Duodenal mucosa (tissue), 2 donors: ENCODE results near the gene GRM1.
A peak's percentile ranks its signal among the peaks of the same experiment; 100 is the strongest.

Source experiments
- H3K27ac ChIP-seq: one replicate; pipeline ENCODE4 v1.7.0; 2013; ENCODE audit warnings: low read depth, low read length
- H3K27me3 ChIP-seq, 2 donors: one replicate each; pipeline ENCODE4 v1.7.0; 2013; ENCODE audit warnings: low read length in 2 of 2, control low read depth in 1 of 2; ENCODE audit not compliant: insufficient read depth in 2 of 2, control insufficient read depth in 1 of 2
- H3K36me3 ChIP-seq, 2 donors: one replicate each; pipeline ENCODE4 v1.7.0; 2013; ENCODE audit warnings: low read length in 2 of 2, control low read depth in 1 of 2; ENCODE audit not compliant: insufficient read depth in 2 of 2, control insufficient read depth in 1 of 2
- H3K4me1 ChIP-seq, 2 donors: one replicate each; pipeline ENCODE4 v1.7.0; 2013; ENCODE audit warnings: low read length in 2 of 2, control low read depth in 1 of 2; ENCODE audit not compliant: insufficient read depth in 2 of 2, control insufficient read depth in 1 of 2
- H3K4me3 ChIP-seq, 2 donors: one replicate each; pipeline ENCODE4 v1.7.0; 2013; ENCODE audit warnings: low read length in 2 of 2, low read depth in 1 of 2
- H3K9ac ChIP-seq, 2 donors: one replicate each; pipeline ENCODE4 v1.7.0; 2013; ENCODE audit warnings: low read length in 2 of 2, low read depth in 1 of 2
- H3K9me3 ChIP-seq, 2 donors: one replicate each; pipeline ENCODE4 v1.7.0; 2013; ENCODE audit warnings: low read length in 2 of 2, control low read depth in 1 of 2; ENCODE audit not compliant: control insufficient read depth in 1 of 2

Gene GRM1

GRCh38 chr6:146422789-146423375 is 394.0 kb downstream of the GRM1 start:
- Histone ChIP-seq H3K9ac (no peak overlapping the region), H3K4me3 (no peak overlapping the region), H3K36me3 (no peaks in the 10 kb centered on the region), H3K27ac (no peak overlapping the region), H3K9me3 (no peaks in the 10 kb centered on the region), H3K27me3 (no peaks in the 10 kb centered on the region), H3K4me1 (no peaks in the 10 kb centered on the region)

GRCh38 chr6:146423452-146423851 is 394.6 kb downstream of the GRM1 start:
- no peak overlapping the region for H3K4me3 ChIP-seq
- no peaks in the 10 kb centered on the region for H3K9me3 ChIP-seq
- H3K4me1 ChIP-seq = no peaks in the 10 kb centered on the region
- no peaks in the 10 kb centered on the region for H3K27me3 ChIP-seq
- H3K9ac ChIP-seq = no peak overlapping the region
- H3K27ac ChIP-seq = no peak overlapping the region
- H3K36me3 ChIP-seq = no peaks in the 10 kb centered on the region

- no peak overlapping the region for H3K27ac ChIP-seq
- H3K27me3 ChIP-seq = no peaks in the 10 kb centered on the region
- no peak overlapping the region for H3K9ac ChIP-seq
- H3K4me1 ChIP-seq = no peaks in the 10 kb centered on the region
- no peaks in the 10 kb centered on the region for H3K9me3 ChIP-seq
- H3K4me3 ChIP-seq = no peak overlapping the region
- H3K36me3 ChIP-seq = no peaks in the 10 kb centered on the region
These were observed 397.7 kb downstream of the GRM1 start for GRCh38 chr6:146426516-146426915.

- H3K4me1 ChIP-seq = no peaks in the 10 kb centered on the region
- H3K27ac ChIP-seq = no peak overlapping the region
- H3K27me3 ChIP-seq = no peaks in the 10 kb centered on the region
- no peaks in the 10 kb centered on the region for H3K36me3 ChIP-seq
- no peaks in the 10 kb centered on the region for H3K9me3 ChIP-seq
- no peak overlapping the region for H3K4me3 ChIP-seq
- H3K9ac ChIP-seq = no peak overlapping the region
These were observed 401.0 kb downstream of the GRM1 start for GRCh38 chr6:146429831-146430230.

- Histone ChIP-seq H3K36me3 (no peaks in the 10 kb centered on the region), H3K9ac (no peak overlapping the region), H3K27ac (no peak overlapping the region), H3K4me1 (no peaks in the 10 kb centered on the region), H3K27me3 (no peaks in the 10 kb centered on the region), H3K4me3 (peak overlapping the region; percentile 7 to 48), H3K9me3 (no peaks in the 10 kb centered on the region)
These were observed 405.2 kb downstream of the GRM1 start for GRCh38 chr6:146433881-146434731.

- H3K9ac ChIP-seq = no peak overlapping the region
- H3K27me3 ChIP-seq = no peaks in the 10 kb centered on the region
- H3K4me3 ChIP-seq = peak overlapping the region; percentile 7 to 48
- no peak overlapping the region for H3K27ac ChIP-seq
- H3K4me1 ChIP-seq = no peaks in the 10 kb centered on the region
- H3K36me3 ChIP-seq = no peaks in the 10 kb centered on the region
- no peaks in the 10 kb centered on the region for H3K9me3 ChIP-seq
These were observed 406.0 kb downstream of the GRM1 start for GRCh38 chr6:146434732-146435390.

GRCh38 chr6:146441907-146442306 is 413.0 kb downstream of the GRM1 start:
- no peak overlapping the region for H3K4me3 ChIP-seq
- no peaks in the 10 kb centered on the region for H3K4me1 ChIP-seq
- H3K27ac ChIP-seq = no peak overlapping the region
- no peaks in the 10 kb centered on the region for H3K9me3 ChIP-seq
- H3K27me3 ChIP-seq = no peaks in the 10 kb centered on the region
- H3K36me3 ChIP-seq = no peaks in the 10 kb centered on the region
- no peak overlapping the region for H3K9ac ChIP-seq

GRCh38 chr6:146444189-146444588 is 415.3 kb downstream of the GRM1 start:
- no peaks in the 10 kb centered on the region for H3K4me1 ChIP-seq
- no peak overlapping the region for H3K4me3 ChIP-seq
- no peak overlapping the region for H3K27ac ChIP-seq
- H3K9ac ChIP-seq = no peak overlapping the region
- no peaks in the 10 kb centered on the region for H3K36me3 ChIP-seq
- H3K27me3 ChIP-seq = no peaks in the 10 kb centered on the region
- H3K9me3 ChIP-seq = no peaks in the 10 kb centered on the region

- Histone ChIP-seq H3K4me1 (no peaks in the 10 kb centered on the region), H3K9ac (no peak overlapping the region), H3K27me3 (no peaks in the 10 kb centered on the region), H3K27ac (no peak overlapping the region), H3K4me3 (no peak overlapping the region), H3K36me3 (no peaks in the 10 kb centered on the region), H3K9me3 (no peaks in the 10 kb centered on the region)
These were observed 416.4 kb downstream of the GRM1 start for GRCh38 chr6:146445233-146445632.

- H3K27me3 ChIP-seq = no peaks in the 10 kb centered on the region
- peaks cover 0 to 2% of the 10 kb centered on the region in 2 donors for H3K9me3 ChIP-seq
- no peak overlapping the region for H3K9ac ChIP-seq
- no peak overlapping the region for H3K27ac ChIP-seq
- no peak overlapping the region for H3K4me3 ChIP-seq
- no peaks in the 10 kb centered on the region for H3K4me1 ChIP-seq
- no peaks in the 10 kb centered on the region for H3K36me3 ChIP-seq
These were observed 428.0 kb downstream of the GRM1 start for GRCh38 chr6:146456886-146457285.
